K562 (cell line): Measurements from ENCODE around the gene NFE2. TPM values are rescaled to one million over a fixed set of nuclear protein-coding genes. Genes with fewer than 3 reads are reported as not detected.
A peak's percentile ranks its signal among the peaks of the same experiment; 100 is the strongest.

ENCODE experiments used
- CCNT2 ChIP-seq: IDR thresholded peaks from 2 replicates; pipeline ENCODE4 v1.6.1; 2011; ENCODE audit warnings: borderline replicate concordance, low read depth, mild to moderate bottlenecking, moderate library complexity, mixed read lengths, low read length; ENCODE audit not compliant: insufficient read length; ENCODE audit errors: extremely low read depth
- CEBPB ChIP-seq: fragments of 450-650 bp; IDR thresholded peaks from 2 replicates; pipeline ENCODE4 v1.6.1; 2016; ENCODE audit warnings: missing genetic modification characterization, missing compliant biosample characterization
- CTBP1 ChIP-seq: fragments of 450-650 bp; IDR thresholded peaks from 2 replicates; pipeline ENCODE4 v1.6.1; 2016; ENCODE audit warnings: borderline replicate concordance
- ELF4 ChIP-seq: fragments of 450-650 bp; formaldehyde crosslinking; IDR thresholded peaks from 2 replicates; pipeline ENCODE4 v1.4.0; 2022; ENCODE audit warnings: missing genetic modification characterization
- EP300 ChIP-seq: IDR thresholded peaks from 2 replicates; pipeline ENCODE4 v1.6.1; 2012; ENCODE audit warnings: low read length, improper control_type of control experiment
- ETV5 ChIP-seq: sonication (generic); formaldehyde crosslinking; IDR thresholded peaks from 2 replicates; pipeline ENCODE4 v1.4.0; 2020; ENCODE audit warnings: low read depth, mild to moderate bottlenecking, missing genetic modification reagents
- HDAC1 ChIP-seq, 2 experiments: fragments of 450-650 bp; IDR thresholded peaks; 2 replicates each; pipeline ENCODE4 v1.6.1; 2016 to 2017; ENCODE audit warnings: inconsistent platforms in 1 of 2, mild to moderate bottlenecking in 1 of 2, moderate library complexity in 1 of 2
- JUNB ChIP-seq: fragments of 450-650 bp; formaldehyde crosslinking; conservative IDR thresholded peaks from 2 replicates; pipeline ENCODE4 v1.4.0; 2020; ENCODE audit warnings: mild to moderate bottlenecking
- MYC ChIP-seq, 2 experiments: fragments of 250-450 bp in 1 of 2; sonication (Bioruptor Pico) in 1 of 2; IDR thresholded peaks; 2 replicates each; pipeline versions ENCODE4 v1.5.1 to v1.6.1; 2012 to 2021; ENCODE audit warnings: low read depth in 2 of 2, borderline replicate concordance in 1 of 2, improper control_type of control experiment in 1 of 2, low read length in 1 of 2, mild to moderate bottlenecking in 1 of 2, moderate library complexity in 1 of 2
- PHB2 ChIP-seq: fragments of 450-650 bp; IDR thresholded peaks from 2 replicates; pipeline ENCODE4 v1.6.1; 2017; ENCODE audit warnings: low read depth
- SAFB2 ChIP-seq: fragments of 200-400 bp; formaldehyde crosslinking; IDR thresholded peaks from 2 replicates; pipeline ENCODE4 v1.6.1; 2018; ENCODE audit warnings: borderline replicate concordance, low read length, low read depth, moderate library complexity; ENCODE audit not compliant: severe bottlenecking
- SMAD3 ChIP-seq: fragments of 450-650 bp; formaldehyde crosslinking; conservative IDR thresholded peaks from 2 replicates; pipeline ENCODE4 v1.4.0; 2020; ENCODE audit warnings: mild to moderate bottlenecking
- SP1 ChIP-seq: sonication (generic); formaldehyde crosslinking; IDR thresholded peaks from 2 replicates; pipeline ENCODE4 v1.8.1; 2022; ENCODE audit warnings: mild to moderate bottlenecking, missing genetic modification reagents
- SUPT5H ChIP-seq: fragments of 450-650 bp; IDR thresholded peaks from 2 replicates; pipeline ENCODE4 v1.6.1; 2016
- TAF1 ChIP-seq: IDR thresholded peaks from 2 replicates; pipeline ENCODE4 v1.6.1; 2011; ENCODE audit warnings: mild to moderate bottlenecking, low read length, moderate library complexity; ENCODE audit not compliant: insufficient read depth, control insufficient read depth, severe bottlenecking; ENCODE audit errors: extremely low read depth
- polyA plus RNA-seq, 8 experiments: library from polyadenylated mRNA; depleted of rRNA in 4 of 8; stranded (reverse) in 5 of 8; unstranded in 3 of 8; fragments of >200 nt; fragmentation: Nextera tagmentation in 2 of 8; fragmentation: Illumina TruSeq in 1 of 8; extraction: Ambion mirVana in 2 of 8; extraction: Trizol in 1 of 8; gene quantifications; 2 replicates each; pipeline versions ENCODE4 v1.2.1 to v1.2.3, GENCODE V29; 2011 to 2014; ENCODE audit warnings: inconsistent platforms in 1 of 8, missing spikeins in 1 of 8
- total RNA-seq, 7 experiments: library from RNA; depleted of rRNA in 6 of 7; stranded (reverse); fragments of >200 nt in 6 of 7; fragmentation: Illumina TruSeq in 2 of 7; extraction: Trizol in 2 of 7; gene quantifications; 2 replicates each; pipeline versions ENCODE4 v1.2.1 to v1.2.3, GENCODE V29; 2011 to 2021; ENCODE audit warnings: low replicate concordance in 1 of 7
- TF ChIP-seq, protein P1 (sequence below): fragments of 450-650 bp; IDR thresholded peaks from 2 replicates; pipeline ENCODE4 v1.6.1; 2018; ENCODE audit warnings: mild to moderate bottlenecking, low read depth; ENCODE audit not compliant: partially characterized antibody
- TF ChIP-seq, protein P2 (sequence below), 2 experiments: IDR thresholded peaks; 2 replicates each; pipeline ENCODE4 v1.6.1; 2012; ENCODE audit warnings: improper control_type of control experiment in 2 of 2, low read depth in 2 of 2, low read length in 2 of 2, borderline replicate concordance in 1 of 2
- TF ChIP-seq, protein P3 (sequence below): fragments of 450-650 bp; IDR thresholded peaks from 2 replicates; pipeline ENCODE4 v1.6.1; 2018; ENCODE audit not compliant: partially characterized antibody

The NFE2 gene
- total and polyA plus RNA-seq, 9 of the 15 experiments (the other 6 are each of a cell fraction or from before 2014, with no cell fraction given), result 12.3 to 282 (median 208) TPM

DNA sequence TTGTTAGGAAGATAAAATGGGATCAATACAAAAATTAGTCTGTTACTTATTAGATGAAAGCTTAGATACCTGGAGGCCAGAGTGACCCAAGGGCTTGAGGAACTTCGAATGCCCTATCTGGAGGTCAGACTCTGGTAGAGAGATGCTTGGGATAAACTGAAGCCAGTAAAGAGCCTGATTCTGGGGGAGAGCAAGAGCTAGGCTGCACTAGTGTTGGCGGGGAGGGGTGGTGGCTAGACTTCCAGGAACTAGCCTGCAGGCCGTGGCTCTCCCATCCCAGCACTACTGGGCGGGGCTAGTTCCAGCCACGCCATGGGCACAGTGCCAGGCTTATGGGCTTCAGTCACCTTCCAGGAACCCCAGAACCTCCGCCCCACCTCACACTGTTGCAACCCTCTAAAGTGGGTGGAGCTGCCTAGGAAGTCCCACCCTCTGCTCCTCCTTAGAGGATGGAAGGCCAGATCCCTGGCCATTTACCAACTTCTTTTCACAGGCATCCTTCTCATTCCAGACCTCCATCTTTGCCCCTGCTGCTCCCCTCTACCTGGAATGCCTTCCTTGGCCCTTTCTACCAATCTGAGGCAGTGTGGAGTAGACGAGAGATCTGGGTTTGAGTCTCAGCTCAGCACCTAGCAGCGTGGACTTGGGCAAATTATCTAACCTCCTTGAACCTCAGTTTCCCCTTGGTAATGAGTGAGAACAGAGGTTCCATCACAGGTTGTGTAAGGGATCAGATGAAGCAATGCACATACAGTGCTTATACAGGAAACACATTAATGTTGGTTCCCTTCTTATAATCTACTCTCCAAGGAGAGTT is 6.3 kb upstream of the NFE2 start (continued):
- TF ChIP-seq ELF4 (peak; percentile 41; the same call in 1 of the 2 replicates), TAF1 (peak; percentile 41), JUNB (CRISPR knock-in tag) (no peak), PHB2 (no peak), SP1 (CRISPR knock-in tag) (0 out of 2 replicates have a peak, but pooled peaks have one; percentile 32), SAFB2 (no peak), MYC (IDR thresholded peaks at IDR 0.05; ENCODE audit: low read depth, low read length) (peak; percentile 77), MYC (CRISPR knock-in tag; IDR thresholded peaks at IDR 0.05; ENCODE audit: borderline replicate concordance, low read depth) (no peak), CTBP1 (peak; percentile 99), HDAC1 (IDR thresholded peaks at IDR 0.05) (peak in 1 of 2 experiments; percentile 53; a peak in 2 of 4 replicates), EP300 (peak; percentile 78), CEBPB (tag) (peak; percentile 94), CCNT2 (peak; percentile 85), SUPT5H (peak; percentile 51), ETV5 (CRISPR knock-in tag) (no peak), SMAD3 (0 out of 2 replicates have a peak, but pooled peaks have one; percentile 18)
- TF ChIP-seq, protein P1, sequence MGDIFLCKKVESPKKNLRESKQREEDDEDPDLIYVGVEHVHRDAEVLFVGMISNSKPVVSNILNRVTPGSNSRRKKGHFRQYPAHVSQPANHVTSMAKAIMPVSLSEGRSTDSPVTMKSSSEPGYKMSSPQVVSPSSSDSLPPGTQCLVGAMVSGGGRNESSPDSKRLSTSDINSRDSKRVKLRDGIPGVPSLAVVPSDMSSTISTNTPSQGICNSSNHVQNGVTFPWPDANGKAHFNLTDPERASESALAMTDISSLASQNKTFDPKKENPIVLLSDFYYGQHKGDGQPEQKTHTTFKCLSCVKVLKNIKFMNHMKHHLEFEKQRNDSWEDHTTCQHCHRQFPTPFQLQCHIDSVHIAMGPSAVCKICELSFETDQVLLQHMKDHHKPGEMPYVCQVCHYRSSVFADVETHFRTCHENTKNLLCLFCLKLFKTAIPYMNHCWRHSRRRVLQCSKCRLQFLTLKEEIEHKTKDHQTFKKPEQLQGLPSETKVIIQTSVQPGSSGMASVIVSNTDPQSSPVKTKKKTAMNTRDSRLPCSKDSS, result no peak
- TF ChIP-seq, protein P2, sequence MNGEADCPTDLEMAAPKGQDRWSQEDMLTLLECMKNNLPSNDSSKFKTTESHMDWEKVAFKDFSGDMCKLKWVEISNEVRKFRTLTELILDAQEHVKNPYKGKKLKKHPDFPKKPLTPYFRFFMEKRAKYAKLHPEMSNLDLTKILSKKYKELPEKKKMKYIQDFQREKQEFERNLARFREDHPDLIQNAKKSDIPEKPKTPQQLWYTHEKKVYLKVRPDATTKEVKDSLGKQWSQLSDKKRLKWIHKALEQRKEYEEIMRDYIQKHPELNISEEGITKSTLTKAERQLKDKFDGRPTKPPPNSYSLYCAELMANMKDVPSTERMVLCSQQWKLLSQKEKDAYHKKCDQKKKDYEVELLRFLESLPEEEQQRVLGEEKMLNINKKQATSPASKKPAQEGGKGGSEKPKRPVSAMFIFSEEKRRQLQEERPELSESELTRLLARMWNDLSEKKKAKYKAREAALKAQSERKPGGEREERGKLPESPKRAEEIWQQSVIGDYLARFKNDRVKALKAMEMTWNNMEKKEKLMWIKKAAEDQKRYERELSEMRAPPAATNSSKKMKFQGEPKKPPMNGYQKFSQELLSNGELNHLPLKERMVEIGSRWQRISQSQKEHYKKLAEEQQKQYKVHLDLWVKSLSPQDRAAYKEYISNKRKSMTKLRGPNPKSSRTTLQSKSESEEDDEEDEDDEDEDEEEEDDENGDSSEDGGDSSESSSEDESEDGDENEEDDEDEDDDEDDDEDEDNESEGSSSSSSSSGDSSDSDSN (IDR thresholded peaks at IDR 0.05; ENCODE audit: borderline replicate concordance in 1 of 2, low read depth in 2 of 2, low read length in 2 of 2), result 0 out of 4 replicates have a peak, but pooled peaks of 1 of the 2 experiments have one; percentile 55
- TF ChIP-seq, protein P3, sequence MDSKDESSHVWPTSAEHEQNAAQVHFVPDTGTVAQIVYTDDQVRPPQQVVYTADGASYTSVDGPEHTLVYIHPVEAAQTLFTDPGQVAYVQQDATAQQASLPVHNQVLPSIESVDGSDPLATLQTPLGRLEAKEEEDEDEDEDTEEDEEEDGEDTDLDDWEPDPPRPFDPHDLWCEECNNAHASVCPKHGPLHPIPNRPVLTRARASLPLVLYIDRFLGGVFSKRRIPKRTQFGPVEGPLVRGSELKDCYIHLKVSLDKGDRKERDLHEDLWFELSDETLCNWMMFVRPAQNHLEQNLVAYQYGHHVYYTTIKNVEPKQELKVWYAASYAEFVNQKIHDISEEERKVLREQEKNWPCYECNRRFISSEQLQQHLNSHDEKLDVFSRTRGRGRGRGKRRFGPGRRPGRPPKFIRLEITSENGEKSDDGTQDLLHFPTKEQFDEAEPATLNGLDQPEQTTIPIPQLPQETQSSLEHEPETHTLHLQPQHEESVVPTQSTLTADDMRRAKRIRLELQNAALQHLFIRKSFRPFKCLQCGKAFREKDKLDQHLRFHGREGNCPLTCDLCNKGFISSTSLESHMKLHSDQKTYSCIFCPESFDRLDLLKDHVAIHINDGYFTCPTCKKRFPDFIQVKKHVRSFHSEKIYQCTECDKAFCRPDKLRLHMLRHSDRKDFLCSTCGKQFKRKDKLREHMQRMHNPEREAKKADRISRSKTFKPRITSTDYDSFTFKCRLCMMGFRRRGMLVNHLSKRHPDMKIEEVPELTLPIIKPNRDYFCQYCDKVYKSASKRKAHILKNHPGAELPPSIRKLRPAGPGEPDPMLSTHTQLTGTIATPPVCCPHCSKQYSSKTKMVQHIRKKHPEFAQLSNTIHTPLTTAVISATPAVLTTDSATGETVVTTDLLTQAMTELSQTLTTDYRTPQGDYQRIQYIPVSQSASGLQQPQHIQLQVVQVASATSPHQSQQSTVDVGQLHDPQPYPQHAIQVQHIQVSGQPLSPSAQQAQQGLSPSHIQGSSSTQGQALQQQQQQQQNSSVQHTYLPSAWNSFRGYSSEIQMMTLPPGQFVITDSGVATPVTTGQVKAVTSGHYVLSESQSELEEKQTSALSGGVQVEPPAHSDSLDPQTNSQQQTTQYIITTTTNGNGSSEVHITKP, result peak; percentile 82
